ENCODE results near the gene PRUNE2.

GRCh38 chr9:76868897-76869296 lies 37.0 kb downstream of the PRUNE2 start:
- no peak for TF ChIP-seq CTCF (IDR thresholded peaks at IDR 0.05)
- TF ChIP-seq POLR2A (IDR thresholded peaks at IDR 0.05), result no peak

Measured in heart left ventricle (tissue), 13 donors.